Fibroblast of villous mesenchyme (primary cell): ENCODE data around the gene TMEM147. TPM values are rescaled to one million over a fixed set of nuclear protein-coding genes. Genes with fewer than 3 reads are reported as not detected.

Experiments used
- DNase-seq: peaks from one replicate; pipeline ENCODE4 v3.0.0-alpha.2; 2010; ENCODE audit warnings: low read depth
- H3K4me3 ChIP-seq: 2 replicates; pipeline ENCODE4 v1.5.1; 2011; ENCODE audit warnings: low read depth, mild to moderate bottlenecking, low read length
- total RNA-seq: library from RNA; depleted of rRNA; stranded (reverse); fragments of >200 nt; gene quantifications from 2 replicates; pipeline ENCODE4 v1.2.3, GENCODE V29; 2012
- TF ChIP-seq, protein P1 (sequence below): IDR thresholded peaks from 2 replicates; pipeline ENCODE4 v1.5.1; 2012; ENCODE audit warnings: low read depth, mild to moderate bottlenecking, low read length; ENCODE audit not compliant: insufficient read depth

The TMEM147 gene
- total RNA-seq, 1 donor, result 81.2 TPM

DNA sequence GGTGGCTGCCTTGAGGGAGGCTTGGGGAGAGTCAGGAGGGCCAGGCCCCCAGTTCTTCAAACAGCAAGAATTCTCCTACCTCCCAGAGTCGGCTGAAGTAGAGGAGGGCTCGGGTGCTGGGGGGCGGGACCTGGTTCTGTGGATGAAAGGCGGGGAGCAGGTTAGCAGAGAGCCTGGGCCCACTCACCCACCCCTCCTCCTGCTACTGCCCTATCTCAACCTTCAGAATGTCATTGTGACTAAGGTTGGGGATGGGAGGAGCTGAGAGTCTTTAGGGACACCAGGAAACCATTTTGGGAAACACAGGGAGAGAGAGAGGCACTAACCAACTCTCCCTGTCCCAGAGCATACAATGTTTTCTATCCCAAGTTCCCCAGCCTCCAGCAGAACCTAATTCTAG lies 42.7 kb upstream of the TMEM147 start:
- H3K4me3 ChIP-seq, result no peak overlapping the region
- no peak for DNase-seq
- TF ChIP-seq, protein P1, sequence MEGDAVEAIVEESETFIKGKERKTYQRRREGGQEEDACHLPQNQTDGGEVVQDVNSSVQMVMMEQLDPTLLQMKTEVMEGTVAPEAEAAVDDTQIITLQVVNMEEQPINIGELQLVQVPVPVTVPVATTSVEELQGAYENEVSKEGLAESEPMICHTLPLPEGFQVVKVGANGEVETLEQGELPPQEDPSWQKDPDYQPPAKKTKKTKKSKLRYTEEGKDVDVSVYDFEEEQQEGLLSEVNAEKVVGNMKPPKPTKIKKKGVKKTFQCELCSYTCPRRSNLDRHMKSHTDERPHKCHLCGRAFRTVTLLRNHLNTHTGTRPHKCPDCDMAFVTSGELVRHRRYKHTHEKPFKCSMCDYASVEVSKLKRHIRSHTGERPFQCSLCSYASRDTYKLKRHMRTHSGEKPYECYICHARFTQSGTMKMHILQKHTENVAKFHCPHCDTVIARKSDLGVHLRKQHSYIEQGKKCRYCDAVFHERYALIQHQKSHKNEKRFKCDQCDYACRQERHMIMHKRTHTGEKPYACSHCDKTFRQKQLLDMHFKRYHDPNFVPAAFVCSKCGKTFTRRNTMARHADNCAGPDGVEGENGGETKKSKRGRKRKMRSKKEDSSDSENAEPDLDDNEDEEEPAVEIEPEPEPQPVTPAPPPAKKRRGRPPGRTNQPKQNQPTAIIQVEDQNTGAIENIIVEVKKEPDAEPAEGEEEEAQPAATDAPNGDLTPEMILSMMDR, result no peak

DNA sequence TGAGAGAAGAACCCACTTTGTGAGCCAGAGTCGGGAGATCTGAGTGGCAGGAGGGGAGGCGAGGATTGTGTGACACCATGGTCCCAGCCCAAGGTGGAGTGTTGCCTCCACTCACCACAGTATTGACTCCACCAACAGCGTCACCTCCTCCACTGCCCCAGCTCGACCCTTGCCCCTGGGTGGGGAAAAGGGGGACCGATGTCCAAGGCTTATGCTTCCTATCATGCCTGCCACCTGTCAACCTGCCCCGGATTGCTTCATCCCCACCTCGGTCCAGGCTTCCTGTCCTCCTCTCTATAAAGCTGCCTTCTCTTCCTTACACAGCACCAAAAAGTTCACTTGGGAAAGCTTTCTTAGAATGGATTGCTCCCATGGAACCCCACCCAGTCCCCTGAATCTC lies 39.4 kb upstream of the TMEM147 start:
- H3K4me3 ChIP-seq, result no peak overlapping the region
- TF ChIP-seq, protein P1, result no peak
- no peak for DNase-seq

GRCh38 chr19:35507561-35507960 lies 37.9 kb upstream of the TMEM147 start:
- no peak for DNase-seq

DNA sequence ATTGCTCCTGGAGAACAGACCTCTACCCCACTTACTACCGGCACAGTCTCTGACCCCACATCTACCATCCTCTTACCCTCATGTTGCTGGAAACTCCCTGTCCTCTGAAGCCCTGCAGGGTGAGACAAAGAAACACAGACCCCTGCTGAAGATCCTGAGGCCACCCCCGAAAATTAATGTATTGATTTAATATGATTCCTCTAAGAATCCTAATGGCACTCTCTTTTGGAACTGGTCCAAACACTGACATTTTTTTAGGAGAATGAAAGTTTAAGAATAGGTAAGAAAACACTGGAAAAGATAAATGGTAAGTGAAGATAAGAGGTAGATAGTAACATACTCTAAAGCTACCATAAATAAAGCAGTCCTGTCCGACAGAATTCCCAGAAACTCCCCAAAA lies 37.3 kb upstream of the TMEM147 start:
- no peak overlapping the region for H3K4me3 ChIP-seq
- no peak for DNase-seq
- TF ChIP-seq, protein P1, result no peak

More at GRCh38 chr19:35507561-35507960, 37.9 kb upstream of the TMEM147 start:
- TF ChIP-seq, protein P1, result no peak
- H3K4me3 ChIP-seq, result no peak overlapping the region

- no peak overlapping the region for H3K4me3 ChIP-seq
- no peak for DNase-seq
- TF ChIP-seq, protein P1, result no peak
Observed at GRCh38 chr19:35509018-35509652, 36.3 kb upstream of the TMEM147 start.

DNA sequence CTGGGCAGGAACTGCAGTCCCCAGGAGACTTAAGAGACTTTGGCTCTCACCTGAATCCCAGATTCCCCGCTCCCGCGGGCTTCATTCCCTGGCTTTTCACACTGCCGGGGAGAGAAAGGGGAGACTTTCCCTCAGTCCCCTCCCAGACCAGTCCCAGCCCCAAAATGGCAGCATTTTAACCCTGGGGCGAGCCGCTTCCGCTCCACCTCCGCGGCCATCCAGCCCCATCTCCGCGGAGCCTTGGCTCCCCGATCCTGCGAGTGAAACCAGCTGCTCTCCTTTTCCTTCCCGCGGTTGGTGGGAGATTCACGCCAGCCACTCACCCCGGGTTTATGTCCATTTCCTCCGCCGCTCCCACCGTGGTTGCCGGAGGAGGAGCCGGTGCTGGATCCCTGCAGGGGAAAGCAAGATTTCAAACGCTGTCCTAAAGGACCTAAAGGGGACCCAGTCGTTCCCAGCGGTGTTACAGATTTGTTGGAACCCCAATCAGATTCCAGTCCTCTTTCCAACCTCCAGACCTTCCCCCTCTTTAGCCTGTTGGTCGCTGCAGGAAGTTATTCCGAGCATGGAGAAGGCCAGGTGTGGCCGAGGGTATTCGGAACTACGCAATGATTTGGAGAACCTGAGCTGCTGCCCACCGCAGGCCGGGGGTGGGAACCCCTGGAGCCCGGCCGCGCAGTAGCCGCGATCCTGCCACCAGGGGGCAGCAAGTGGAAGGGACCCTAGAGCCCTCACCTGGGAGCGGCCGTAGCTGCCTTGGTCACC lies 35.4 kb upstream of the TMEM147 start:
- TF ChIP-seq, protein P1, result peak; percentile 88
- H3K4me3 ChIP-seq, result peak overlapping the region; percentile 34
- peak; percentile 26 for DNase-seq
